ENCODE data around the gene PGAM2. TPM values are rescaled to one million over a fixed set of nuclear protein-coding genes. Genes with fewer than 3 reads are reported as not detected.

Gene PGAM2
- total and polyA plus RNA-seq, 2 of the 13 experiments (the other 11 are each of a cell fraction or from before 2014, with no cell fraction given), result 0.22 TPM; not detected in 1

- peaks cover 45% of the 10 kb centered on the region for H3K4me1 ChIP-seq (ENCODE audit: insufficient read depth, low read length)
- 55% methylated on average over 7 of the region's 15 CpGs for WGBS (ENCODE audit: low lambda C conversion rate)
Observed at GRCh38 chr7:44045226-44046014, 19.9 kb downstream of the PGAM2 start.

GRCh38 chr7:44044315-44045225, 20.8 kb downstream of the PGAM2 start, which contains the start of gene DBNL:
Gene DBNL (plus strand): TSS chr7:44044702. CDS start chr7:44044738, 36 bp downstream.
- intact Hi-C loops (cut with micrococcal nuclease; ENCODE audit: unreplicated experiment), result no loop called here
- Histone ChIP-seq H3K27me3 (ENCODE audit: control insufficient read depth in 1 of 2, insufficient read depth in 2 of 2, low read length in 2 of 2) (no peaks in the 10 kb centered on the region; a peak in 1 of 5 replicates), H3K4me2 (ENCODE audit: low read depth, low read length) (peak within 1 kb of the TSS; percentile 92), H3K4me1 (ENCODE audit: insufficient read depth, low read length) (peaks cover 45% of the 10 kb centered on the region), H3K4me3 (replicated peaks in 1 of 3; ENCODE audit: insufficient read depth in 1 of 3, low read depth in 2 of 3, low read length in 3 of 3) (peak within 1 kb of the TSS; percentile 85 to 96 (median 85)), H3K9ac (ENCODE audit: insufficient read depth, low read depth, low read length) (peak within 1 kb of the TSS; percentile 88), H3K9me3 (ENCODE audit: low read length) (no peaks in the 10 kb centered on the region), H3K79me2 (ENCODE audit: insufficient read depth, low read length) (peaks cover 27% of the 10 kb centered on the region), H3K27ac (ENCODE audit: extremely low read length, insufficient read depth, low read length) (peak within 1 kb of the TSS; percentile 69), H4K20me1 (ENCODE audit: insufficient read depth, low read length) (no peaks in the 10 kb centered on the region), H3K36me3 (replicated peaks in 1 of 2; ENCODE audit: control insufficient read depth in 1 of 2, insufficient read depth in 2 of 2, low read length in 2 of 2) (peaks cover 6 to 11% of the 10 kb centered on the region in 2 experiments; a peak in 3 of 5 replicates), H2AFZ (ENCODE audit: low read length) (peak within 1 kb of the TSS; percentile 71)
- POLR2A ChIA-PET, result interaction anchor here (0.6 to 1.7 kb wide), 11 partner anchors 8 to 37 kb away, joined by 3 to 12 read pairs (median 3); partner anchors contain the start of gene PGAM2
- in situ Hi-C loops (cut with HindIII; ENCODE audit: extremely low pct_ligation_motif_present, low pct_unique_long_range_greater_than_20kb), result no loop called here
- DNase-seq (ENCODE audit: low spot score) (peak; percentile 79), ATAC-seq (peak; percentile 97), FAIRE-seq (no peak)
- WGBS (ENCODE audit: low lambda C conversion rate), result 0% methylated on average over 16 of the region's 74 CpGs
- CTCF ChIA-PET (ENCODE audit: low intra/inter-chr PET ratio, low total read pairs), result interaction anchor here (0.9 kb wide), 1 partner anchor 24 kb away, joined by 3 read pairs; no protein-coding TSS in a partner anchor
- BruUV-seq (replicated peaks), result no TSS peak
- TF ChIP-seq CREBL2 (CRISPR knock-in tag; IDR thresholded peaks at IDR 0.05; ENCODE audit: borderline replicate concordance) (no peak), IKZF4 (CRISPR knock-in tag; IDR thresholded peaks at IDR 0.05; ENCODE audit: borderline replicate concordance, low read depth, not compliant biosample characterization) (peak; percentile 53), HMG20B (CRISPR knock-in tag; conservative IDR thresholded peaks at IDR 0.05) (no peak), ZNF672 (CRISPR knock-in tag; IDR thresholded peaks at IDR 0.05) (no peak), MNT (IDR thresholded peaks at IDR 0.05) (0 out of 2 replicates have a peak, but pooled peaks have one; percentile 8), RARG (CRISPR knock-in tag; IDR thresholded peaks at IDR 0.05; ENCODE audit: low read depth) (no peak), ZFP82 (CRISPR knock-in tag; IDR thresholded peaks at IDR 0.05; ENCODE audit: borderline replicate concordance) (0 out of 2 replicates have a peak, but pooled peaks have one; percentile 68), LBX2 (CRISPR knock-in tag; IDR thresholded peaks at IDR 0.05; ENCODE audit: borderline replicate concordance) (no peak), ZNF337 (CRISPR knock-in tag; IDR thresholded peaks at IDR 0.05; ENCODE audit: borderline replicate concordance, low read depth) (peak; percentile 81; the same call in 1 of the 2 replicates), RBM22 (optimal IDR thresholded peaks at IDR 0.05; ENCODE audit: low read length) (no peak)

More at GRCh38 chr7:44045226-44046014, 19.9 kb downstream of the PGAM2 start:
- Histone ChIP-seq H3K79me2 (ENCODE audit: insufficient read depth, low read length) (peaks cover 27% of the 10 kb centered on the region), H3K9me3 (ENCODE audit: low read length) (no peaks in the 10 kb centered on the region), H3K27ac (ENCODE audit: extremely low read length, insufficient read depth, low read length) (peak overlapping the region; percentile 69), H4K20me1 (ENCODE audit: insufficient read depth, low read length) (no peaks in the 10 kb centered on the region), H3K27me3 (ENCODE audit: control insufficient read depth in 1 of 2, insufficient read depth in 2 of 2, low read length in 2 of 2) (no peaks in the 10 kb centered on the region; a peak in 1 of 5 replicates), H2AFZ (ENCODE audit: low read length) (no peak overlapping the region), H3K4me2 (ENCODE audit: low read depth, low read length) (peak overlapping the region; percentile 86), H3K36me3 (replicated peaks in 1 of 2; ENCODE audit: control insufficient read depth in 1 of 2, insufficient read depth in 2 of 2, low read length in 2 of 2) (peaks cover 7 to 19% of the 10 kb centered on the region in 2 experiments; a peak in 4 of 5 replicates), H3K4me3 (replicated peaks in 1 of 3; ENCODE audit: insufficient read depth in 1 of 3, low read depth in 2 of 3, low read length in 3 of 3) (peak overlapping the region; percentile 85 to 96 (median 85)), H3K9ac (ENCODE audit: insufficient read depth, low read depth, low read length) (peak overlapping the region; percentile 88)
- TF ChIP-seq ZNF430 (CRISPR knock-in tag; IDR thresholded peaks at IDR 0.05) (0 out of 2 replicates have a peak, but pooled peaks have one; percentile 21), NKX3-1 (CRISPR knock-in tag; IDR thresholded peaks at IDR 0.05) (no peak)
- BruUV-seq (replicated peaks), result TSS peak; percentile 58
- ATAC-seq, result peak; percentile 30
- CTCF ChIA-PET (ENCODE audit: low intra/inter-chr PET ratio, low total read pairs), result interaction anchor here (0.9 kb wide), 1 partner anchor 25 kb away, joined by 3 read pairs; no protein-coding TSS in a partner anchor
- FAIRE-seq, result no peak
- in situ Hi-C loops (cut with HindIII; ENCODE audit: extremely low pct_ligation_motif_present, low pct_unique_long_range_greater_than_20kb) (no loop called here), intact Hi-C loops (cut with micrococcal nuclease; ENCODE audit: unreplicated experiment) (no loop called here)
- DNase-seq (ENCODE audit: low spot score), result no peak
- POLR2A ChIA-PET, result interaction anchor here (1.3 to 1.4 kb wide), 3 partner anchors 9 to 23 kb away, joined by 3 to 6 read pairs (median 5); no protein-coding TSS in a partner anchor

Data from HepG2 (cell line).